ENCODE results near the gene WASL. TPM values are rescaled to one million over a fixed set of nuclear protein-coding genes. Genes with fewer than 3 reads are reported as not detected.

Gene WASL
- polyA plus RNA-seq, 2 of the 4 experiments (the other 2 are of a cell fraction): 18.5 to 21.0 TPM

DNA sequence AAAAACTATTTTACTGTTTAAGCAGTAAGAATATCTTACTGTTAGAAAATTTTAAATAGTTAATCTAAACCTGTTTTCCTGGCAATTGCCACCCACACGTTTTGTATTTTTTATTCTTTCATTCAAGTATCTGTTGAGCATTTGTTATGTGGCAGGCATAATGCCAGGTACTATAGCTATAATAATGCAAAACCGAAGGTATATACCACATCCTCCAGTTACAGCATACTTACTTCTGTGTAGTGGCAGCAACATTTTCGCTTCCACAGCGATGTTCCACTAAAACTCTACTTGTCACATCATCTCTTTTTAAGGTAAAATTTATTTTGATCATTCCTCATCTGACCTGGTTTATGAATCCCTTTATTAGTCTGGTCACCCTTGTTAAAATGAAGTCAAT, 30.0 kb downstream of the WASL start (continued):
- TF ChIP-seq, protein P1, sequence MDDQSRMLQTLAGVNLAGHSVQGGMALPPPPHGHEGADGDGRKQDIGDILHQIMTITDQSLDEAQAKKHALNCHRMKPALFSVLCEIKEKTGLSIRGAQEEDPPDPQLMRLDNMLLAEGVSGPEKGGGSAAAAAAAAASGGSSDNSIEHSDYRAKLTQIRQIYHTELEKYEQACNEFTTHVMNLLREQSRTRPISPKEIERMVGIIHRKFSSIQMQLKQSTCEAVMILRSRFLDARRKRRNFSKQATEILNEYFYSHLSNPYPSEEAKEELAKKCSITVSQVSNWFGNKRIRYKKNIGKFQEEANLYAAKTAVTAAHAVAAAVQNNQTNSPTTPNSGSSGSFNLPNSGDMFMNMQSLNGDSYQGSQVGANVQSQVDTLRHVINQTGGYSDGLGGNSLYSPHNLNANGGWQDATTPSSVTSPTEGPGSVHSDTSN (IDR thresholded peaks at IDR 0.05): no peak

DNA sequence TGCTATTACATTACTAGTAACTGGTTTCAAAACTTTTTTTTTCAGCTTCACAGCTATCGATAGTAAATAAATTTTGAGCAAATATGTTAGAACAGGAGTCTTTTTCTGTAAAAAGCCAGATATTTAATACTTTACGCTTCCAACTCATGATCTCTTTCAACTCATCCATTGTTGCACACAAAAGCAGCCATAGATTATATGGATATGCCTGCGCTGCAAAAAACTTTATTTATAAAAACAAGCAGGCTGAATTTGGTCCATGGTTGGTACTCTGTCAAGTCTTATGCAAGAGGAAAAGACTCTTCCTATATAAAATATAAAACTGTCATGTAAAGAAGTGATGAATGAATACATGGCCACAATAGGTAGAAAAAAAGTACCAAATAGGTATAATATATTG, 31.1 kb downstream of the WASL start:
- ChIA-PET CTCF (interaction anchor here (1.2 to 1.6 kb wide), 4 partner anchors 12 to 61 kb away, joined by 3 to 9 read pairs (median 6); no protein-coding TSS in a partner anchor), POLR2A (interaction anchor here (0.8 to 1.2 kb wide), 2 partner anchors 30 to 32 kb away, joined by 3 to 5 read pairs; no protein-coding TSS in a partner anchor)
- DNase-seq (ENCODE audit: low read depth in 1 of 2, low spot score in 1 of 2) (no peak), FAIRE-seq (no peak), ATAC-seq (no peak)
- Histone ChIP-seq H3K27ac (no peak overlapping the region), H3K4me1 (peaks cover 54% of the 10 kb centered on the region), H3K4me3 (no peak overlapping the region), H3K9me3 (no peaks in the 10 kb centered on the region), H3K4me2 (no peak overlapping the region)
- WGBS (ENCODE audit: missing lambda C conversion rate): 94% methylated on average over 3 of the region's 3 CpGs
- TF ChIP-seq POLR2A (IDR thresholded peaks at IDR 0.05; ENCODE audit: low read length): no peak
- TF ChIP-seq, protein P2, sequence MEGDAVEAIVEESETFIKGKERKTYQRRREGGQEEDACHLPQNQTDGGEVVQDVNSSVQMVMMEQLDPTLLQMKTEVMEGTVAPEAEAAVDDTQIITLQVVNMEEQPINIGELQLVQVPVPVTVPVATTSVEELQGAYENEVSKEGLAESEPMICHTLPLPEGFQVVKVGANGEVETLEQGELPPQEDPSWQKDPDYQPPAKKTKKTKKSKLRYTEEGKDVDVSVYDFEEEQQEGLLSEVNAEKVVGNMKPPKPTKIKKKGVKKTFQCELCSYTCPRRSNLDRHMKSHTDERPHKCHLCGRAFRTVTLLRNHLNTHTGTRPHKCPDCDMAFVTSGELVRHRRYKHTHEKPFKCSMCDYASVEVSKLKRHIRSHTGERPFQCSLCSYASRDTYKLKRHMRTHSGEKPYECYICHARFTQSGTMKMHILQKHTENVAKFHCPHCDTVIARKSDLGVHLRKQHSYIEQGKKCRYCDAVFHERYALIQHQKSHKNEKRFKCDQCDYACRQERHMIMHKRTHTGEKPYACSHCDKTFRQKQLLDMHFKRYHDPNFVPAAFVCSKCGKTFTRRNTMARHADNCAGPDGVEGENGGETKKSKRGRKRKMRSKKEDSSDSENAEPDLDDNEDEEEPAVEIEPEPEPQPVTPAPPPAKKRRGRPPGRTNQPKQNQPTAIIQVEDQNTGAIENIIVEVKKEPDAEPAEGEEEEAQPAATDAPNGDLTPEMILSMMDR (IDR thresholded peaks at IDR 0.05): no peak
- TF ChIP-seq E2F6 (IDR thresholded peaks at IDR 0.05; ENCODE audit: borderline replicate concordance, low read depth): no peak
- TF ChIP-seq KDM1A (IDR thresholded peaks at IDR 0.05; ENCODE audit: low read depth): no peak
- no peak for TF ChIP-seq HOXA7 (CRISPR knock-in tag; IDR thresholded peaks at IDR 0.05)
- TF ChIP-seq ZNF302 (CRISPR knock-in tag; IDR thresholded peaks at IDR 0.05): no peak
- no peak for TF ChIP-seq EHF (CRISPR knock-in tag; IDR thresholded peaks at IDR 0.05)
- TF ChIP-seq HOXB13 (CRISPR knock-in tag; IDR thresholded peaks at IDR 0.05; ENCODE audit: low read depth): no peak
- TF ChIP-seq POLR2AphosphoS2 (conservative IDR thresholded peaks at IDR 0.05; ENCODE audit: low read length): no peak
- no peak for TF ChIP-seq ESRRA (IDR thresholded peaks at IDR 0.05; ENCODE audit: borderline replicate concordance, low read length)
- TF ChIP-seq BCL3 (IDR thresholded peaks at IDR 0.05): no peak
- TF ChIP-seq HOXB5 (CRISPR knock-in tag; IDR thresholded peaks at IDR 0.05): no peak

GRCh38 chr7:123716877-123717276, 31.9 kb downstream of the WASL start:
- H3K4me3 ChIP-seq: no peak overlapping the region
- ChIA-PET POLR2A (interaction anchor here (1.2 kb wide), 1 partner anchor 31 kb away, joined by 5 read pairs; no protein-coding TSS in a partner anchor), CTCF (interaction anchor here (1.2 to 1.7 kb wide), 6 partner anchors 9 to 60 kb away, joined by 3 to 9 read pairs (median 4); partner anchors contain the start of gene WASL)
- FAIRE-seq (no peak), ATAC-seq (no peak), DNase-seq (ENCODE audit: low read depth in 1 of 2, low spot score in 1 of 2) (no peak)
- H3K4me1 ChIP-seq: peaks cover 54% of the 10 kb centered on the region
- no peak for TF ChIP-seq ZNF302 (CRISPR knock-in tag; IDR thresholded peaks at IDR 0.05)
- no peak for TF ChIP-seq BCL3 (IDR thresholded peaks at IDR 0.05)
- TF ChIP-seq ELK1 (IDR thresholded peaks at IDR 0.05; ENCODE audit: low read depth, low read length): no peak
- TF ChIP-seq EP300 (IDR thresholded peaks at IDR 0.05): no peak
- TF ChIP-seq MAX (IDR thresholded peaks at IDR 0.05): no peak
- TF ChIP-seq SREBF2 (IDR thresholded peaks at IDR 0.05): no peak
- no peak for TF ChIP-seq POLR2A (IDR thresholded peaks at IDR 0.05; ENCODE audit: low read length)
- no peak for TF ChIP-seq HOXB13 (CRISPR knock-in tag; IDR thresholded peaks at IDR 0.05; ENCODE audit: low read depth)
- no peak for TF ChIP-seq EHF (CRISPR knock-in tag; IDR thresholded peaks at IDR 0.05)
- TF ChIP-seq, protein P1 (IDR thresholded peaks at IDR 0.05): no peak
- no peak for TF ChIP-seq KDM1A (IDR thresholded peaks at IDR 0.05; ENCODE audit: low read depth)
- H3K9me3 ChIP-seq: no peaks in the 10 kb centered on the region
- H3K27ac ChIP-seq: no peak overlapping the region
- no peak overlapping the region for H3K4me2 ChIP-seq
- 87% methylated on average over 1 of the region's 1 CpG for WGBS (ENCODE audit: missing lambda C conversion rate)

Measured in A549 (cell line).